GM12878 (cell line): ENCODE results near the gene ZFAND2A. TPM values are rescaled to one million over a fixed set of nuclear protein-coding genes. Genes with fewer than 3 reads are reported as not detected.

Experiments
- ATAC-seq: fragments of 200-7000 bp; cut with Tn5 transposase; 3 replicates; pipeline ENCODE4 v1.9.1; 2020; ENCODE audit warnings: mild to moderate bottlenecking, moderate library complexity
- BruUV-seq: library from RNA; stranded (reverse); fragments of 400-500 nt; replicated peaks from 2 replicates; lab custom pipeline; 2021; lab: Mats Ljungman, UMichigan
- CTCF ChIA-PET: fragments of 300-600 bp; sonication (Branson Sonifier 250); formaldehyde crosslinking; extraction: SDS; loops from one replicate; lab custom pipeline; 2021; ENCODE audit warnings: inconsistent platforms; lab: Yijun Ruan, JAX
- POLR2A ChIA-PET: fragments of 350-600 bp; formaldehyde crosslinking; extraction: SDS; loops from one replicate; lab custom pipeline; 2021; ENCODE audit warnings: inconsistent platforms; lab: Charles Lee
- RAD21 ChIA-PET: fragments of 300-600 bp; sonication (Branson Sonifier 250); formaldehyde crosslinking; loops from one replicate; lab custom pipeline; 2023; ENCODE audit warnings: antibody characterized with exemption; ENCODE audit not compliant: unreplicated experiment; lab: Charles Lee
- SMC1A ChIA-PET: fragments of 300-600 bp; sonication (Branson Sonifier 250); formaldehyde crosslinking; loops from one replicate; lab custom pipeline; 2023; ENCODE audit not compliant: unreplicated experiment, uncharacterized antibody; lab: Charles Lee
- DNase-seq: peaks from one replicate; pipeline ENCODE4 v3.0.0-alpha.2; 2011; ENCODE audit warnings: low read depth, low spot score
- FAIRE-seq: peaks from 3 replicates; lab custom pipeline; 2011; peaks lifted over from hg19 to GRCh38; lab: Jason Lieb, UNC
- H2AFZ ChIP-seq: 2 replicates; pipeline ENCODE4 v1.6.0; 2011; ENCODE audit warnings: low read depth, low read length, control low read depth; ENCODE audit not compliant: control insufficient read depth
- H3K27ac ChIP-seq: 2 replicates; pipeline ENCODE4 v1.5.1; 2011; ENCODE audit warnings: control low read depth; ENCODE audit not compliant: control insufficient read depth, insufficient read depth
- H3K27me3 ChIP-seq, 2 experiments: replicated peaks in 1 of 2; 2 replicates each; pipeline versions ENCODE4 v1.6.0 to v1.6.1; 2011; ENCODE audit warnings: low read length in 1 of 2; ENCODE audit not compliant: control insufficient read depth in 2 of 2, insufficient read depth in 2 of 2
- H3K36me3 ChIP-seq, 2 experiments: 2 replicates each; pipeline ENCODE4 v1.5.1; 2011; ENCODE audit warnings: low read length in 1 of 2; ENCODE audit not compliant: control insufficient read depth in 2 of 2, insufficient read depth in 2 of 2
- H3K4me1 ChIP-seq: 2 replicates; pipeline ENCODE4 v1.6.1; 2011; ENCODE audit warnings: mild to moderate bottlenecking, low read length, moderate library complexity, mixed read lengths; ENCODE audit not compliant: control insufficient read depth, insufficient read depth
- H3K4me2 ChIP-seq: 2 replicates; pipeline ENCODE4 v1.6.0; 2011; ENCODE audit warnings: control low read depth; ENCODE audit not compliant: control insufficient read depth, insufficient read depth
- H3K4me3 ChIP-seq: fragments of 200-600 bp; sonication (generic); 2 replicates; pipeline ENCODE4 v1.5.1; 2016
- H3K79me2 ChIP-seq: 2 replicates; pipeline ENCODE4 v1.6.0; 2011; ENCODE audit warnings: low read length; ENCODE audit not compliant: control insufficient read depth, insufficient read depth
- H3K9ac ChIP-seq: 2 replicates; pipeline ENCODE4 v1.8.0; 2011; ENCODE audit warnings: low read length, control low read depth, mixed read lengths; ENCODE audit not compliant: control insufficient read depth, insufficient read depth
- H3K9me3 ChIP-seq: replicated peaks from 3 replicates; pipeline ENCODE4 v1.5.1; 2011; ENCODE audit warnings: mild to moderate bottlenecking, low read length; ENCODE audit not compliant: control insufficient read depth, insufficient read depth
- H4K20me1 ChIP-seq: 2 replicates; pipeline ENCODE4 v1.6.0; 2011; ENCODE audit not compliant: control insufficient read depth, insufficient read depth
- CTCF ChIP-seq, 3 experiments: IDR thresholded peaks in 2 of 3; conservative IDR thresholded peaks in 1 of 3; 2 replicates each; pipeline ENCODE4 v1.5.1; 2011; ENCODE audit warnings: low read depth in 3 of 3, low read length in 3 of 3, mild to moderate bottlenecking in 3 of 3, control low read depth in 2 of 3, moderate library complexity in 2 of 3, inconsistent platforms in 1 of 3, mixed read lengths in 1 of 3; ENCODE audit not compliant: control insufficient read depth in 2 of 3, insufficient read depth in 1 of 3; ENCODE audit errors: extremely low read depth in 1 of 3
- ETV6 ChIP-seq, 2 experiments: fragments of 450-650 bp in 1 of 2; IDR thresholded peaks in 1 of 2; conservative IDR thresholded peaks in 1 of 2; 2 replicates each; pipeline ENCODE4 v1.6.1; 2014; ENCODE audit warnings: antibody characterized with exemption in 1 of 2, borderline replicate concordance in 1 of 2, low read depth in 1 of 2, mild to moderate bottlenecking in 1 of 2, moderate library complexity in 1 of 2
- KDM1A ChIP-seq: fragments of 200-600 bp; sonication (generic); IDR thresholded peaks from 2 replicates; pipeline ENCODE4 v1.6.1; 2016; ENCODE audit warnings: borderline replicate concordance
- NFYA ChIP-seq: IDR thresholded peaks from 2 replicates; pipeline ENCODE4 v1.6.1; 2011; ENCODE audit warnings: low read depth, mild to moderate bottlenecking, low read length, improper control_type of control experiment, borderline replicate concordance
- RAD51 ChIP-seq: fragments of 450-650 bp; IDR thresholded peaks from 2 replicates; pipeline ENCODE4 v1.6.1; 2016; ENCODE audit warnings: moderate library complexity, mild to moderate bottlenecking, inconsistent platforms
- RELA ChIP-seq: fragments of 450-650 bp; IDR thresholded peaks from 2 replicates; pipeline ENCODE4 v1.8.0; 2014; ENCODE audit warnings: borderline replicate concordance; ENCODE audit not compliant: partially characterized antibody
- WGBS: methylation state at CpG from one replicate; pipeline ENCODE4 v1.1.6; 2016; ENCODE audit warnings: low lambda C conversion rate; ENCODE audit not compliant: insufficient replicate concordance, insufficient coverage; ENCODE audit errors: missing lambda C conversion rate; 5-methylcytosine and 5-hydroxymethylcytosine counted together
- in situ Hi-C: fragments of 300-500 bp; cut with MboI; formaldehyde crosslinking; loops from 9 replicates; pipeline ENCODE4 v1.14.3; 2018; ENCODE audit warnings: mixed read lengths
- intact Hi-C: fragments of 100-400 bp; cut with micrococcal nuclease; formaldehyde crosslinking; loops from one replicate; pipeline ENCODE4 v1.14.2; 2022; ENCODE audit not compliant: unreplicated experiment
- polyA plus RNA-seq, 11 experiments: library from polyadenylated mRNA; depleted of rRNA in 4 of 11; unstranded in 6 of 11; stranded (reverse) in 5 of 11; fragments of >200 nt; fragmentation: Nextera tagmentation in 4 of 11; fragmentation: Illumina TruSeq in 1 of 11; extraction: Ambion mirVana in 4 of 11; extraction: Trizol in 1 of 11; gene quantifications; 1 replicate in 1 of 11; 2 replicates in 10 of 11; pipeline versions ENCODE4 v1.2.1 to v1.2.3, GENCODE V29; 2011 to 2016; ENCODE audit warnings: inconsistent platforms in 2 of 11, missing spikeins in 2 of 11, low read depth in 1 of 11
- total RNA-seq, 4 experiments: library from RNA; depleted of rRNA in 3 of 4; stranded (reverse); fragments of >200 nt in 3 of 4; fragmentation: Illumina TruSeq in 1 of 4; extraction: Trizol in 1 of 4; gene quantifications; 2 replicates each; pipeline versions ENCODE4 v1.2.1 to v1.2.3, GENCODE V29; 2013 to 2021

Gene ZFAND2A
- total and polyA plus RNA-seq, 10 of the 15 experiments (the other 5 are each of a cell fraction or from before 2014, with no cell fraction given) = 14.8 to 39.9 (median 20.8) TPM

DNA sequence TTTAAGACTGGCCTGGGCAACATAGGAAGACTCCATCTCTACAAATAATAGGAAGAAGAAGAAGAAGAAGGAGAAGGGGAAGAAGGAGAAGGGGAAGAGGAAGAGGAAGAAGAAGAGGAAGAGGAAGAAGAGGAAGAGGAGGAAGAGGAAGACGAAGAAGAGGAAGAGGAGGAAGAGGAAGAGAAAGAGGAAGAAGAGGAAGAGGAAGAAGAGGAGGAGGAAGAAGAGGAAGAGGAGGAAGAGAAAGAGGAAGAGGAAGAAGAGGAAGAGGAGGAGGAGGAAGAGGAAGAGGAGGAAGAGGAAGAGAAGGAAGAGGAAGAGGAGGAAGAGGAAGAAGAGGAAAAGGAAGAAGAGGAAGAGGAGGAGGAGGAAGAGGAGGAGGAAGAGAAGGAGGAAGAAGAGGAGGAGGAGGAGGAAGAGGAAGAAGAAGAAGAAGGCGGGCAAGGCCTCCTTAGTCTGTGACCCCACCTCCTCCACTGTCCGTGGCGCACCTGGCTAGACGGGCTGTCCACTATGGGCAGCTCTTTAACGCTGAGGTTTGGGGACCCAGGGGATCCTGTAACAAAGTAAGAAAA is 28.8 kb upstream of the ZFAND2A start:
- TF ChIP-seq CTCF (IDR thresholded peaks at IDR 0.05 in 2 of 3, conservative IDR thresholded peaks at IDR 0.05 in 1 of 3; ENCODE audit: control insufficient read depth in 2 of 3, extremely low read depth in 1 of 3, insufficient read depth in 1 of 3, low read depth in 3 of 3, low read length in 3 of 3) (no peak), NFYA (no peak), ETV6 (conservative IDR thresholded peaks at IDR 0.05 in 1 of 2, IDR thresholded peaks at IDR 0.05 in 1 of 2; ENCODE audit: borderline replicate concordance in 1 of 2, low read depth in 1 of 2) (peak in 1 of 2 experiments; percentile 56; a peak in 1 of 4 replicates), KDM1A (no peak), RELA (no peak), RAD51 (no peak)
- no peaks in the 10 kb centered on the region for H3K9me3 ChIP-seq
- 66% methylated on average over 5 of the region's 6 CpGs for WGBS
- H3K9ac ChIP-seq = no peak overlapping the region
- ChIA-PET RAD21 (no interaction called here), POLR2A (no interaction called here), SMC1A (interaction anchor here (0.5 to 0.9 kb wide), 2 partner anchors 13 to 50 kb away, joined by 3 read pairs; a partner anchor contains a TSS), CTCF (interaction anchor here (0.9 to 1.0 kb wide), 2 partner anchors 12 kb away, joined by 3 to 5 read pairs; no protein-coding TSS in a partner anchor)
- no peaks in the 10 kb centered on the region for H4K20me1 ChIP-seq
- in situ Hi-C loops (no loop called here), intact Hi-C loops (no loop called here)
- ATAC-seq (no peak), FAIRE-seq (no peak), DNase-seq (no peak)
- H2AFZ ChIP-seq = no peak overlapping the region
- no peaks in the 10 kb centered on the region; a peak in 1 of 4 replicates for H3K27me3 ChIP-seq
- no TSS peak for BruUV-seq
- no peaks in the 10 kb centered on the region for H3K79me2 ChIP-seq
- no peak overlapping the region for H3K4me3 ChIP-seq
- H3K4me2 ChIP-seq = no peak overlapping the region
- no peak overlapping the region for H3K27ac ChIP-seq
- no peaks in the 10 kb centered on the region for H3K4me1 ChIP-seq
- no peaks in the 10 kb centered on the region for H3K36me3 ChIP-seq
